SK-N-SH (cell line): ENCODE data around the gene RND3.

ENCODE experiments used
- ELF1 ChIP-seq: IDR thresholded peaks from 2 replicates; pipeline ENCODE4 v1.4.0; 2012
- EZH2phosphoT487 ChIP-seq: fragments of 200-600 bp; sonication (generic); IDR thresholded peaks from 2 replicates; pipeline ENCODE4 v1.6.1; 2017; ENCODE audit warnings: low read depth, mixed run types, mild to moderate bottlenecking, antibody characterized with exemption, moderate library complexity, borderline replicate concordance
- MXI1 ChIP-seq: IDR thresholded peaks from 2 replicates; pipeline ENCODE4 v1.6.1; 2012; ENCODE audit warnings: mild to moderate bottlenecking, low read depth, low read length, improper control_type of control experiment
- POLR2AphosphoS5 ChIP-seq: IDR thresholded peaks from 2 replicates; pipeline ENCODE4 v1.6.1; 2012; ENCODE audit warnings: low read depth, low read length
- RAD21 ChIP-seq: IDR thresholded peaks from 2 replicates; pipeline ENCODE4 v1.6.1; 2012; ENCODE audit warnings: mild to moderate bottlenecking, low read length
- RCOR1 ChIP-seq: fragments of 150-350 bp; IDR thresholded peaks from 2 replicates; pipeline ENCODE4 v1.6.1; 2017; ENCODE audit warnings: antibody characterized with exemption, low read length
- SIN3A ChIP-seq: IDR thresholded peaks from 2 replicates; pipeline ENCODE4 v1.6.1; 2012; ENCODE audit warnings: low read depth, mild to moderate bottlenecking, low read length, moderate library complexity, borderline replicate concordance
- SMC3 ChIP-seq: IDR thresholded peaks from 2 replicates; pipeline ENCODE4 v1.6.1; 2012; ENCODE audit warnings: low read depth, low read length, improper control_type of control experiment
- TCF12 ChIP-seq: IDR thresholded peaks from 2 replicates; pipeline ENCODE4 v1.4.0; 2012
- YY1 ChIP-seq: IDR thresholded peaks from 2 replicates; pipeline ENCODE4 v1.4.0; 2012; ENCODE audit warnings: low read depth, mild to moderate bottlenecking
- TF ChIP-seq, protein P1 (sequence below): fragments of 200-600 bp; sonication (generic); IDR thresholded peaks from 2 replicates; pipeline ENCODE4 v1.6.1; 2017; ENCODE audit warnings: antibody characterized with exemption, mild to moderate bottlenecking, moderate library complexity
- TF ChIP-seq, protein P2 (sequence below): IDR thresholded peaks from 2 replicates; pipeline ENCODE4 v1.6.1; 2012; ENCODE audit warnings: mild to moderate bottlenecking, low read depth, low read length, moderate library complexity
- TF ChIP-seq, protein P3 (sequence below): IDR thresholded peaks from 2 replicates; pipeline ENCODE4 v1.4.0; 2012; ENCODE audit warnings: low read depth, borderline replicate concordance
- TF ChIP-seq, protein P4 (sequence below): IDR thresholded peaks from 2 replicates; pipeline ENCODE4; 2012

DNA sequence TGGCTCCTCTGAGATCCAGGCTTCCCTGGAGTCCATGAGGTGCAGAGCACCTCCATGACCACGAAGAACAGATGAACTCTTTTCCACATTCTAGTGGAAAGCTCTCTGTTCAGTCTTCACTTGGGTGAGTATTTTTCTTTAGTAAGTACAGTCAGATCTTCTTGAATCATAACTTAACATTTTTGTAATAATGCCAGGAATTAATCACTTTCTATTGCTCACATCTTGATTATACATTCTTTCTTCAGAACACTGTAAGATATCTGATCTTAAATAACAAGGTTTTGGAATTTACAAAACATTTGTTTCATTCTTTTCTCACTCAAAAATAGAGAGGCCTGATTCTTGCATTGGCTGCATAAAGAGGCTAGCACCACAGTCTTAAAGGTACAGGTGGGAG lies 45.4 kb upstream of the RND3 start:
- TF ChIP-seq, protein P1, sequence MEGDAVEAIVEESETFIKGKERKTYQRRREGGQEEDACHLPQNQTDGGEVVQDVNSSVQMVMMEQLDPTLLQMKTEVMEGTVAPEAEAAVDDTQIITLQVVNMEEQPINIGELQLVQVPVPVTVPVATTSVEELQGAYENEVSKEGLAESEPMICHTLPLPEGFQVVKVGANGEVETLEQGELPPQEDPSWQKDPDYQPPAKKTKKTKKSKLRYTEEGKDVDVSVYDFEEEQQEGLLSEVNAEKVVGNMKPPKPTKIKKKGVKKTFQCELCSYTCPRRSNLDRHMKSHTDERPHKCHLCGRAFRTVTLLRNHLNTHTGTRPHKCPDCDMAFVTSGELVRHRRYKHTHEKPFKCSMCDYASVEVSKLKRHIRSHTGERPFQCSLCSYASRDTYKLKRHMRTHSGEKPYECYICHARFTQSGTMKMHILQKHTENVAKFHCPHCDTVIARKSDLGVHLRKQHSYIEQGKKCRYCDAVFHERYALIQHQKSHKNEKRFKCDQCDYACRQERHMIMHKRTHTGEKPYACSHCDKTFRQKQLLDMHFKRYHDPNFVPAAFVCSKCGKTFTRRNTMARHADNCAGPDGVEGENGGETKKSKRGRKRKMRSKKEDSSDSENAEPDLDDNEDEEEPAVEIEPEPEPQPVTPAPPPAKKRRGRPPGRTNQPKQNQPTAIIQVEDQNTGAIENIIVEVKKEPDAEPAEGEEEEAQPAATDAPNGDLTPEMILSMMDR: no peak; the same call in 1 of the 2 replicates
- TF ChIP-seq TCF12: peak; percentile 80
- TF ChIP-seq, protein P2, sequence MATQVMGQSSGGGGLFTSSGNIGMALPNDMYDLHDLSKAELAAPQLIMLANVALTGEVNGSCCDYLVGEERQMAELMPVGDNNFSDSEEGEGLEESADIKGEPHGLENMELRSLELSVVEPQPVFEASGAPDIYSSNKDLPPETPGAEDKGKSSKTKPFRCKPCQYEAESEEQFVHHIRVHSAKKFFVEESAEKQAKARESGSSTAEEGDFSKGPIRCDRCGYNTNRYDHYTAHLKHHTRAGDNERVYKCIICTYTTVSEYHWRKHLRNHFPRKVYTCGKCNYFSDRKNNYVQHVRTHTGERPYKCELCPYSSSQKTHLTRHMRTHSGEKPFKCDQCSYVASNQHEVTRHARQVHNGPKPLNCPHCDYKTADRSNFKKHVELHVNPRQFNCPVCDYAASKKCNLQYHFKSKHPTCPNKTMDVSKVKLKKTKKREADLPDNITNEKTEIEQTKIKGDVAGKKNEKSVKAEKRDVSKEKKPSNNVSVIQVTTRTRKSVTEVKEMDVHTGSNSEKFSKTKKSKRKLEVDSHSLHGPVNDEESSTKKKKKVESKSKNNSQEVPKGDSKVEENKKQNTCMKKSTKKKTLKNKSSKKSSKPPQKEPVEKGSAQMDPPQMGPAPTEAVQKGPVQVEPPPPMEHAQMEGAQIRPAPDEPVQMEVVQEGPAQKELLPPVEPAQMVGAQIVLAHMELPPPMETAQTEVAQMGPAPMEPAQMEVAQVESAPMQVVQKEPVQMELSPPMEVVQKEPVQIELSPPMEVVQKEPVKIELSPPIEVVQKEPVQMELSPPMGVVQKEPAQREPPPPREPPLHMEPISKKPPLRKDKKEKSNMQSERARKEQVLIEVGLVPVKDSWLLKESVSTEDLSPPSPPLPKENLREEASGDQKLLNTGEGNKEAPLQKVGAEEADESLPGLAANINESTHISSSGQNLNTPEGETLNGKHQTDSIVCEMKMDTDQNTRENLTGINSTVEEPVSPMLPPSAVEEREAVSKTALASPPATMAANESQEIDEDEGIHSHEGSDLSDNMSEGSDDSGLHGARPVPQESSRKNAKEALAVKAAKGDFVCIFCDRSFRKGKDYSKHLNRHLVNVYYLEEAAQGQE: no peak
- TF ChIP-seq SMC3: no peak
- TF ChIP-seq RAD21: no peak
- TF ChIP-seq, protein P3, sequence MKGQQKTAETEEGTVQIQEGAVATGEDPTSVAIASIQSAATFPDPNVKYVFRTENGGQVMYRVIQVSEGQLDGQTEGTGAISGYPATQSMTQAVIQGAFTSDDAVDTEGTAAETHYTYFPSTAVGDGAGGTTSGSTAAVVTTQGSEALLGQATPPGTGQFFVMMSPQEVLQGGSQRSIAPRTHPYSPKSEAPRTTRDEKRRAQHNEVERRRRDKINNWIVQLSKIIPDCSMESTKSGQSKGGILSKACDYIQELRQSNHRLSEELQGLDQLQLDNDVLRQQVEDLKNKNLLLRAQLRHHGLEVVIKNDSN: no peak
- TF ChIP-seq, protein P4, sequence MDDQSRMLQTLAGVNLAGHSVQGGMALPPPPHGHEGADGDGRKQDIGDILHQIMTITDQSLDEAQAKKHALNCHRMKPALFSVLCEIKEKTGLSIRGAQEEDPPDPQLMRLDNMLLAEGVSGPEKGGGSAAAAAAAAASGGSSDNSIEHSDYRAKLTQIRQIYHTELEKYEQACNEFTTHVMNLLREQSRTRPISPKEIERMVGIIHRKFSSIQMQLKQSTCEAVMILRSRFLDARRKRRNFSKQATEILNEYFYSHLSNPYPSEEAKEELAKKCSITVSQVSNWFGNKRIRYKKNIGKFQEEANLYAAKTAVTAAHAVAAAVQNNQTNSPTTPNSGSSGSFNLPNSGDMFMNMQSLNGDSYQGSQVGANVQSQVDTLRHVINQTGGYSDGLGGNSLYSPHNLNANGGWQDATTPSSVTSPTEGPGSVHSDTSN: peak; percentile 73
- TF ChIP-seq EZH2phosphoT487: no peak
- TF ChIP-seq POLR2AphosphoS5: no peak
- TF ChIP-seq ELF1: no peak
- TF ChIP-seq MXI1: no peak
- no peak for TF ChIP-seq RCOR1
- TF ChIP-seq YY1: no peak
- no peak for TF ChIP-seq SIN3A
